ENCODE measurements around the gene RYR2.

RYR2 gene

GRCh38 chr1:237033061-237033460 is 8.9 kb upstream of the RYR2 start:
- DNase-seq = no peak

- no peak for DNase-seq
These were observed 8.2 kb upstream of the RYR2 start for GRCh38 chr1:237033804-237034203.

GRCh38 chr1:237035759-237036158 is 6.2 kb upstream of the RYR2 start:
- no peak for DNase-seq

GRCh38 chr1:237038211-237038610 is 3.8 kb upstream of the RYR2 start:
- DNase-seq = no peak

GRCh38 chr1:237040823-237041222 is 1.2 kb upstream of the RYR2 start:
- no peak for DNase-seq

GRCh38 chr1:237041461-237041794 is 556 bp upstream of the RYR2 start:
- DNase-seq = no peak

- DNase-seq = no peak
These were observed 525 bp downstream of the RYR2 start for GRCh38 chr1:237042526-237042891.

GRCh38 chr1:237042892-237043576 is 1.1 kb downstream of the RYR2 start:
- peak; percentile 14 for DNase-seq

- peak; percentile 0 for DNase-seq
These were observed 2.1 kb downstream of the RYR2 start for GRCh38 chr1:237043846-237044636.

GRCh38 chr1:237045278-237046016 is 3.5 kb downstream of the RYR2 start:
- peak; percentile 5 for DNase-seq

GRCh38 chr1:237048803-237049202 is 6.8 kb downstream of the RYR2 start:
- DNase-seq = no peak

GRCh38 chr1:237050185-237050584 is 8.2 kb downstream of the RYR2 start:
- DNase-seq = no peak

GRCh38 chr1:237050915-237051314 is 8.9 kb downstream of the RYR2 start:
- DNase-seq = no peak

- DNase-seq = no peak
These were observed 12.3 kb downstream of the RYR2 start for GRCh38 chr1:237054313-237054712.

- DNase-seq = no peak
These were observed 16.5 kb downstream of the RYR2 start for GRCh38 chr1:237058470-237058869.

- no peak for DNase-seq
These were observed 17.3 kb downstream of the RYR2 start for GRCh38 chr1:237059244-237059643.

GRCh38 chr1:237062976-237063375 is 21.0 kb downstream of the RYR2 start:
- DNase-seq = no peak

GRCh38 chr1:237065903-237066302 is 23.9 kb downstream of the RYR2 start:
- DNase-seq = no peak

GRCh38 chr1:237070519-237070918 is 28.5 kb downstream of the RYR2 start:
- DNase-seq = no peak

- DNase-seq = no peak
These were observed 29.8 kb downstream of the RYR2 start for GRCh38 chr1:237071641-237072420.

- no peak for DNase-seq
These were observed 32.6 kb downstream of the RYR2 start for GRCh38 chr1:237074371-237075117.

- DNase-seq = no peak
These were observed 42.5 kb downstream of the RYR2 start for GRCh38 chr1:237084341-237085077.
